Thyroid gland (tissue), 4 donors: ENCODE measurements around the gene BANP. TPM values are rescaled to one million over a fixed set of nuclear protein-coding genes. Genes with fewer than 3 reads are reported as not detected.

Source experiments
- DNase-seq, 2 donors: peaks; one replicate each; pipeline ENCODE4 v3.0.0-alpha.2; 2019
- H3K27ac ChIP-seq, 3 donors: fragments of 200-600 bp; sonication (generic); 1 replicate in 2 of 3; 2 replicates in 1 of 3; pipeline ENCODE4 v1.5.1; 2016 to 2019; ENCODE audit warnings: mild to moderate bottlenecking in 1 of 3, moderate library complexity in 1 of 3
- H3K27me3 ChIP-seq: fragments of 200-600 bp; sonication (generic); one replicate; pipeline ENCODE4 v1.5.1; 2019
- H3K36me3 ChIP-seq, 2 donors: fragments of 200-600 bp; sonication (generic); one replicate each; pipeline ENCODE4 v1.5.1; 2016 to 2019
- H3K4me1 ChIP-seq, 2 donors: fragments of 200-600 bp; sonication (generic); one replicate each; pipeline ENCODE4 v1.5.1; 2017 to 2019
- H3K4me3 ChIP-seq, 3 donors: fragments of 200-600 bp; sonication (generic); replicated peaks in 1 of 3; 1 replicate in 2 of 3; 2 replicates in 1 of 3; pipeline ENCODE4 v1.5.1; 2016; ENCODE audit warnings: mild to moderate bottlenecking in 1 of 3
- H3K9me3 ChIP-seq: fragments of 200-600 bp; sonication (generic); one replicate; pipeline ENCODE4 v1.5.1; 2017
- CTCF ChIP-seq, 6 experiments: fragments of 200-600 bp in 3 of 6; fragments of 450-650 bp in 3 of 6; sonication (generic) in 3 of 6; IDR thresholded peaks; one replicate each; pipeline ENCODE4 v1.5.1; 2016 to 2019; ENCODE audit warnings: antibody characterized with exemption in 6 of 6, mild to moderate bottlenecking in 2 of 6, inconsistent platforms in 1 of 6, moderate library complexity in 1 of 6
- POLR2A ChIP-seq, 2 donors: fragments of 450-650 bp; IDR thresholded peaks; one replicate each; pipeline ENCODE4 v1.6.1; 2017; ENCODE audit warnings: antibody characterized with exemption in 2 of 2, mild to moderate bottlenecking in 2 of 2, moderate library complexity in 1 of 2
- WGBS, 2 donors: methylation state at CpG; one replicate each; pipeline ENCODE4 v1.1.5; 2017; 5-methylcytosine and 5-hydroxymethylcytosine counted together
- intact Hi-C: fragments of 100-400 bp; cut with DNase I; formaldehyde crosslinking; loops from one replicate; pipeline ENCODE4 v1.15.1; 2023
- total RNA-seq, 4 donors: library from RNA; depleted of rRNA; stranded (reverse); fragments of >200 nt; gene quantifications; one replicate each; pipeline ENCODE4 v1.2.3, GENCODE V29; 2016

Gene BANP
- total RNA-seq, 4 donors from 2014 or later = 22.8 to 42.7 (median 29.8) TPM

GRCh38 chr16:88056212-88056611 lies 105.0 kb downstream of the BANP start:
- WGBS, 2 donors = 84 to 90% methylated on average over 4 of the region's 4 CpGs
- H3K27ac ChIP-seq = no peak overlapping the region
- no peak for DNase-seq
- no peak for TF ChIP-seq CTCF (IDR thresholded peaks at IDR 0.05)
- no peak for TF ChIP-seq POLR2A (IDR thresholded peaks at IDR 0.05)
- no peak overlapping the region for H3K4me3 ChIP-seq
- H3K9me3 ChIP-seq = no peaks in the 10 kb centered on the region
- H3K4me1 ChIP-seq = no peaks in the 10 kb centered on the region
- H3K27me3 ChIP-seq = no peaks in the 10 kb centered on the region
- peaks cover 0 to 4% of the 10 kb centered on the region in 2 donors for H3K36me3 ChIP-seq
- intact Hi-C loops = no loop called here

DNA sequence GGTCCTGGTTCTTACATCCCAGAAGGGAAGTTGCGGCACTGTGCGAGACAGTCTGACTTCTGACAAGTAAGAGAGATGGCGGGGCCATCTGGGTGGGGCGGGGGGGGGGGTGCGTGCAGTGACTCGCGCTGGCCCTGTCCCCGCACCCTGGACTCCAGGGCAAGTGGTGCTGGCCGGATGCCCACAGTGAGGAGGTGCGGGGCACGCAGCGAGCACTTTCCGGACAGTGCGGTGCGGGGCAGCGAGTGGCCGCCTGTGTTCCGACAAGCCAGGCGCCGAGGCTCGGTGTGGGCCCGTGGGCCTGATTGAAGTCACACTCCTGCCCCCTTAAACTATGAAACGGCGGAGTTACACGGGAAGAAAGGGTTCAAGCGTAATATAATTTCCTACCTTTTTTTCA lies 106.4 kb downstream of the BANP start:
- peaks cover 8 to 10% of the 10 kb centered on the region in 2 donors for H3K4me1 ChIP-seq
- TF ChIP-seq CTCF (IDR thresholded peaks at IDR 0.05) (no peak), POLR2A (IDR thresholded peaks at IDR 0.05) (no peak)
- no peak overlapping the region for H3K27ac ChIP-seq
- WGBS, 2 donors = 96 to 98% methylated on average over 26 of the region's 26 CpGs
- no peak overlapping the region for H3K4me3 ChIP-seq
- H3K27me3 ChIP-seq = no peaks in the 10 kb centered on the region
- H3K9me3 ChIP-seq = no peaks in the 10 kb centered on the region
- peaks cover 0 to 4% of the 10 kb centered on the region in 2 donors for H3K36me3 ChIP-seq
- DNase-seq = no peak
- intact Hi-C loops = no loop called here

GRCh38 chr16:88058136-88058535 lies 106.9 kb downstream of the BANP start:
- Histone ChIP-seq H3K27ac (no peak overlapping the region), H3K9me3 (no peaks in the 10 kb centered on the region), H3K27me3 (no peaks in the 10 kb centered on the region), H3K4me3 (no peak overlapping the region), H3K4me1 (peaks cover 12 to 15% of the 10 kb centered on the region in 2 donors), H3K36me3 (peaks cover 0 to 4% of the 10 kb centered on the region in 2 donors)
- intact Hi-C loops = no loop called here
- TF ChIP-seq POLR2A (IDR thresholded peaks at IDR 0.05) (no peak), CTCF (IDR thresholded peaks at IDR 0.05) (no peak)
- DNase-seq = no peak
- 85 to 89% methylated on average over 12 to 14 of the region's 14 CpGs for WGBS, 2 donors

DNA sequence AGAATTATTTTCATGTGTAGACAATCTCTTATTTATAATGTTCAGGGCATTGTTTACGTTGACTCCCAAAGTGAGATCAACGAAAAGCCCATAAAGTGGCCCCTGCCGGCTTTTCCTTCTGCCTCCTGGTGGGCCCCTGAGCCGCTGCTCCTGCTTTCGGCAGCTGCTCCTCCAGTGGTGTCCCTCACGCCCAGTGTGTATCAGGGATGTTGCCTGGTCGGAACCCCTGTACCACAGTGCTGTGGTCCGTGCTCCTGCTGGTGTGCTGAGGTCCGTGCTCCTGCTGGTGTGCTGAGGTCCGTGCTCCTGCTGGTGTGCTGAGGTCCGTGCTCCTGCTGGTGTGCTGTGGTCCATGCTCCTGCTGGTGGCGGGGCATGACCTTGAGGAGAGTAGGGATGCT lies 107.6 kb downstream of the BANP start:
- TF ChIP-seq CTCF (IDR thresholded peaks at IDR 0.05) (no peak), POLR2A (IDR thresholded peaks at IDR 0.05) (no peak)
- H3K27ac ChIP-seq = no peak overlapping the region
- peaks cover 0 to 4% of the 10 kb centered on the region in 2 donors for H3K36me3 ChIP-seq
- no peaks in the 10 kb centered on the region for H3K27me3 ChIP-seq
- H3K4me1 ChIP-seq = peaks cover 12 to 16% of the 10 kb centered on the region in 2 donors
- DNase-seq = no peak
- 95 to 97% methylated on average over 10 to 12 of the region's 12 CpGs for WGBS, 2 donors
- no peak overlapping the region for H3K4me3 ChIP-seq
- H3K9me3 ChIP-seq = no peaks in the 10 kb centered on the region
- intact Hi-C loops = no loop called here

DNA sequence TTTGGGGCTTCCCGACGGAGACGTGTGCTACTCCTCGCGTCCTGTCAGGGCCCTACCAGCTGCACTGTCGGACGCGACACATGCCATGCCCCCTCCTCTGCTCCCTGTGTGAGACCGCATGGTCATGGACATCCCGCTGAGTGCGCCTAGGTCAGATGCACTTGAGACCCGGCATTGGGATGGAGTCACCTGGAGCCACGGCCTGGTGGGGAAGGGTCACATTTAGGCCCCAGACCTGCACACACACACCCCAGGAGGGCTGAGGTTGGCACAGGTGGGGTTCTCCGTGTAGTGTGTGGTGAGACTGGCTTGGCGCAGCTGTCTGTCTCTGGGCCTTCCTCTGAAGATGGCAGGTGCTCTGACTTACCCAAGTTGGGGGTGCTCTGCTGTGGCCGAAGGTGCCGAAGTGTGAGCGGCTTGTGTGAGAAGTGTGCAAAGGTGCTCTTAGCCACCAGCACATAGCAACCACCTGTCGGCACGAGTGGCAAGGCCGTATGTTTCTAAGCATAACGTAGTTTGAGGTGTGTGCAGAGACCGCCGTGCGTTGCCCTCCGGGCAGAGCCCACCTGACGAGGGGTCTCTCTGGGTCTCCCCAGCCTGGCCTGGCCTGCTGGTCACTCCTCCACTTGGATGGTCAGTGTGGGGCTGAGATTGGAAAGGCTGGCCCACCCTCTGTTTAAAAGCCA lies 108.6 kb downstream of the BANP start:
- H3K36me3 ChIP-seq = peaks cover 0 to 4% of the 10 kb centered on the region in 2 donors
- intact Hi-C loops = no loop called here
- no peak overlapping the region for H3K4me3 ChIP-seq
- TF ChIP-seq CTCF (IDR thresholded peaks at IDR 0.05) = no peak
- no peak for TF ChIP-seq POLR2A (IDR thresholded peaks at IDR 0.05)
- H3K27me3 ChIP-seq = no peaks in the 10 kb centered on the region
- H3K27ac ChIP-seq = no peak overlapping the region
- H3K9me3 ChIP-seq = no peaks in the 10 kb centered on the region
- WGBS, 2 donors = 97 to 98% methylated on average over 20 to 26 of the region's 27 CpGs
- H3K4me1 ChIP-seq = peaks cover 12 to 16% of the 10 kb centered on the region in 2 donors
- no peak for DNase-seq
